GM12892 (cell line): Measurements from ENCODE around the gene KLF14.

Source experiments
- POLR2A ChIP-seq: IDR thresholded peaks from 2 replicates; pipeline ENCODE4 v1.6.1; 2011; ENCODE audit warnings: low read depth, low read length, control low read depth
- POLR2AphosphoS5 ChIP-seq: IDR thresholded peaks from 2 replicates; pipeline ENCODE4 v1.6.1; 2011; ENCODE audit warnings: low read depth, low read length, control low read depth

DNA sequence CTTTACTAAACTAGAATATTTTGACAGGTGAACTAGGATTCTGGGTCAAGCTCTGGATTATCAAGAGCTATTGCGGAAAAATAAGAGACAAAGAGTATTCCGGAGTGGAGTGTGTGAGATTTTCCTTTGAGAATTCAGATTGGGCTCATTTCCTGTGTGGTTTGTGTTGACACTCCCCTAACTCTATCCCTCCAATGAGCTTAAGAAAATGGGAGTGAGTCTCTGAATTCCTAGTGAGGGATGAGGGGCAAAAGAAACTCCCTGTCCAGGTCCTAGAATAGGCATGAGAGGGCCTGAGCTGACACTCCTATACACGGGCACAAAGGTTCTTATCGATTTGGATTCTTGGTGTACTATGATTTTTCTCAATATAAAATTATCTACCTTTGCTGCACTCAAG, 10.2 kb downstream of the KLF14 start:
- TF ChIP-seq POLR2AphosphoS5 (no peak), POLR2A (no peak)
